GM18526 (cell line): Measurements from ENCODE around the gene OPALIN.

Experiments
- POLR2A ChIP-seq: IDR thresholded peaks from 3 replicates; pipeline ENCODE4 v1.6.1; 2011; ENCODE audit not compliant: insufficient read length; ENCODE audit errors: extremely low read depth

Gene OPALIN

DNA sequence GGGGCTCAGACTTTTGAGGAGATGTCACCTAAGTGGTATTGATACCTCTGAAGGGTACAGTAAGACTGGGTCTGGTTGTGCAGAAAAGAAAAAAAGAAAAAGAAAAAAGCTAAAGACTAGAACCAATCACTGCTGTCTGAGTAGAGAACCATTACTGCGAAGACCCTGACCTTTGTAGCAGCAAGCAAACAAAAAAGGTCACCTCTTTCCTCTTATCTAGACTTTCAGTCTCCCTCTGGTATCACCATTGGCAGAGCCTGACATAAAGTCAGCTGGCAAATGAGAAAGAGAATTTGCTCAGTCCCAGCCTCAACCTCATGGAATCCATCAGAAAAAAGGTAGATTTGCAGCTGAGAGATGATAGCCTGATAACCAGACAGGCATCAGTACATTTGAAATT, 57.2 kb downstream of the OPALIN start:
- TF ChIP-seq POLR2A: no peak

GRCh38 chr10:96299383-96299782, 59.4 kb downstream of the OPALIN start:
- no peak for TF ChIP-seq POLR2A

DNA sequence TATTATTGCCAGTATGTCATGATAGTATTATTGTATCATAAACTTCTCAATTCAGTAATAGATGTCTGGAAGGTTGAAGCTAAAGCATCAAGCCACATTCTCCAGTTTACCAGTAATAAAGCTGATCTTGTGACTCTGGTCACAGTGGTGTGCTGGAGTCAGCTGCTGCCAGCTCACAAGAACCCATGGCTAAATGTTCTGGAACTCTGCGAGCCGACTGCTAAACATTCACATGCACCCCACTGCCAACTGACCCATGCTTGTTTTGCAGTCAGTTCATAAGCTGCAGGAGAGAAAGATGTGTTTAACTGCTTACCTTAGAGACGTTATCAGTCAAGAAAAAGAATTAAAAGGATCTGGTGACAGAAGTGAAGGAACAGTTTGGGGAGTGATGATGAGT, 60.4 kb downstream of the OPALIN start:
- no peak for TF ChIP-seq POLR2A

- TF ChIP-seq POLR2A: no peak
These were observed 61.3 kb downstream of the OPALIN start for GRCh38 chr10:96297486-96297885.

GRCh38 chr10:96295475-96295874, 63.3 kb downstream of the OPALIN start:
- no peak for TF ChIP-seq POLR2A
